Common myeloid progenitor, CD34-positive (primary cell): ENCODE results near the gene AFAP1L2.
A peak's percentile ranks its signal among the peaks of the same experiment; 100 is the strongest.

Source experiments
- CTCF ChIA-PET: fragments of 350-600 bp; sonication (Branson Sonifier 250); formaldehyde crosslinking; loops from one replicate; lab custom pipeline; 2021; ENCODE audit warnings: antibody characterized with exemption; lab: Charles Lee
- POLR2A ChIA-PET: fragments of 350-600 bp; sonication (Branson Sonifier 250); formaldehyde crosslinking; loops from one replicate; lab custom pipeline; 2021; ENCODE audit warnings: antibody characterized with exemption; lab: Charles Lee
- DNase-seq, 3 donors: peaks; one replicate each; pipeline versions ENCODE4 v3.0.0 to v3.0.0-alpha.2; 2013
- H3K27ac ChIP-seq, 2 experiments: 1 replicate in 1 of 2; 2 replicates in 1 of 2; pipeline ENCODE4 v1.7.0; 2013; ENCODE audit warnings: inconsistent platforms in 2 of 2, low read length in 2 of 2, mild to moderate bottlenecking in 2 of 2, low read depth in 1 of 2, moderate library complexity in 1 of 2; ENCODE audit not compliant: severe bottlenecking in 2 of 2, insufficient read depth in 1 of 2, poor library complexity in 1 of 2
- H3K27me3 ChIP-seq, 5 experiments: replicated peaks in 2 of 5; 1 replicate in 3 of 5; 2 replicates in 2 of 5; pipeline versions ENCODE4 v1.6.1 to v1.7.0; 2013; ENCODE audit warnings: low read length in 4 of 5, mild to moderate bottlenecking in 2 of 5, moderate library complexity in 2 of 5, inconsistent platforms in 1 of 5; ENCODE audit not compliant: insufficient read depth in 5 of 5, control insufficient read depth in 4 of 5
- H3K36me3 ChIP-seq, 4 experiments: 1 replicate in 2 of 4; 2 replicates in 2 of 4; pipeline versions ENCODE4 v1.6.1 to v1.7.0; 2013; ENCODE audit warnings: low read length in 3 of 4, control low read depth in 1 of 4, mild to moderate bottlenecking in 1 of 4; ENCODE audit not compliant: control insufficient read depth in 4 of 4, insufficient read depth in 4 of 4
- H3K4me1 ChIP-seq, 4 experiments: 1 replicate in 3 of 4; 2 replicates in 1 of 4; pipeline versions ENCODE4 v1.6.1 to v1.7.1; 2013; ENCODE audit warnings: low read length in 3 of 4, mild to moderate bottlenecking in 3 of 4, control low read depth in 1 of 4, inconsistent platforms in 1 of 4, moderate library complexity in 1 of 4; ENCODE audit not compliant: control insufficient read depth in 4 of 4, insufficient read depth in 4 of 4; ENCODE audit errors: control extremely low read depth in 1 of 4
- H3K4me3 ChIP-seq, 7 experiments: 1 replicate in 4 of 7; 2 replicates in 3 of 7; pipeline versions ENCODE4 v1.5.1 to v1.7.0; 2013; ENCODE audit warnings: mild to moderate bottlenecking in 7 of 7, low read length in 6 of 7, moderate library complexity in 6 of 7, inconsistent platforms in 2 of 7, low read depth in 2 of 7, control low read depth in 1 of 7; ENCODE audit not compliant: insufficient read depth in 4 of 7, control insufficient read depth in 1 of 7; ENCODE audit errors: extremely low read depth in 1 of 7
- H3K9me3 ChIP-seq, 5 experiments: 1 replicate in 4 of 5; 2 replicates in 1 of 5; pipeline versions ENCODE4 v1.6.1 to v1.7.1; 2013; ENCODE audit warnings: low read length in 4 of 5, mild to moderate bottlenecking in 2 of 5, inconsistent platforms in 1 of 5, low read depth in 1 of 5, moderate library complexity in 1 of 5; ENCODE audit not compliant: control insufficient read depth in 4 of 5, insufficient read depth in 2 of 5; ENCODE audit errors: control extremely low read depth in 1 of 5
- WGBS: methylation state at CpG from one replicate; pipeline ENCODE4 v1.1.5; 2013; ENCODE audit not compliant: insufficient coverage; 5-methylcytosine and 5-hydroxymethylcytosine counted together

The AFAP1L2 gene

GRCh38 chr10:114402233-114402632 lies 2.1 kb downstream of the AFAP1L2 start:
- Histone ChIP-seq H3K36me3 (no peaks in the 10 kb centered on the region), H3K27me3 (peaks cover 0 to 63% (median 38%) of the 10 kb centered on the region in 5 experiments), H3K9me3 (no peaks in the 10 kb centered on the region), H3K4me3 (no peak overlapping the region), H3K4me1 (peaks cover 3 to 29% (median 25%) of the 10 kb centered on the region in 4 experiments), H3K27ac (no peak overlapping the region)
- WGBS, result 83% methylated on average over 2 of the region's 2 CpGs
- ChIA-PET CTCF (interaction anchor here (1.2 to 1.3 kb wide), 2 partner anchors 11 to 13 kb away, joined by 3 read pairs; no protein-coding TSS in a partner anchor), POLR2A (interaction anchor here (0.6 kb wide), 1 partner anchor 1302 kb away, joined by 3 read pairs; no protein-coding TSS in a partner anchor)
- no peak for DNase-seq

- H3K27me3 ChIP-seq, result peaks cover 0 to 63% (median 38%) of the 10 kb centered on the region in 5 experiments
- H3K27ac ChIP-seq, result no peak overlapping the region
- POLR2A ChIA-PET, result interaction anchor here (0.9 kb wide), 1 partner anchor 12 kb away, joined by 4 read pairs; no protein-coding TSS in a partner anchor
- no peak for DNase-seq
- WGBS, result 93% methylated on average over 2 of the region's 7 CpGs
- no peaks in the 10 kb centered on the region for H3K36me3 ChIP-seq
- no peaks in the 10 kb centered on the region for H3K9me3 ChIP-seq
- H3K4me1 ChIP-seq, result peaks cover 3 to 29% (median 25%) of the 10 kb centered on the region in 4 experiments
- CTCF ChIA-PET, result interaction anchor here (1.2 kb wide), 1 partner anchor 12 kb away, joined by 3 read pairs; no protein-coding TSS in a partner anchor
- H3K4me3 ChIP-seq, result no peak overlapping the region
Measured at GRCh38 chr10:114401195-114401791, 3.0 kb downstream of the AFAP1L2 start.

DNA sequence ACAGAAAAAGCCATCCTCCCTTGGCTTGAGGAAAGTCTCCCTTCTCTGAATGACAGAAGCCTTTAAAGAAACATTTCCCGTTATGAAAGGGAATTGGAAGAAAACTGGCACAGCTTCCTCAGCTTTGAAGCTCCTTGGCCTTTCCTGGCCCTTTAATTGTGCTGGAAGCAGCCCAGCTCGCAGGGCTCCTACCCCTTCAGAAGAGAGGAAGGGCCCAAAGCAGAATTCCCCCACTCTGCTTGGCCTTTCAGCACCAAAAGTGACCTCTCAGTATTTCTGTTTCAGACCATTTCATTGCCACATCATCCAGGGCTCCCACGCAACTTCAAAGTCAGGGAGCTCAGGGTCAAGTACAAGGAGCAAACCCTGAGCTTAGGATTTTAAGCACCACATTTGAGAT lies 4.2 kb downstream of the AFAP1L2 start:
- peaks cover 3 to 35% (median 28%) of the 10 kb centered on the region in 4 experiments for H3K4me1 ChIP-seq
- no peak overlapping the region for H3K4me3 ChIP-seq
- WGBS, result 100% methylated on average over 2 of the region's 3 CpGs
- no peaks in the 10 kb centered on the region for H3K36me3 ChIP-seq
- ChIA-PET POLR2A (interaction anchor here (0.9 kb wide), 1 partner anchor 11 kb away, joined by 4 read pairs; no protein-coding TSS in a partner anchor), CTCF (no interaction called here)
- no peak overlapping the region for H3K27ac ChIP-seq
- DNase-seq, result no peak
- H3K9me3 ChIP-seq, result no peaks in the 10 kb centered on the region
- peaks cover 0 to 52% (median 31%) of the 10 kb centered on the region in 5 experiments for H3K27me3 ChIP-seq

- WGBS, result 98% methylated on average over 6 of the region's 6 CpGs
- no peaks in the 10 kb centered on the region for H3K9me3 ChIP-seq
- CTCF ChIA-PET, result interaction anchor here (1.6 kb wide), 1 partner anchor 38 kb away, joined by 5 read pairs; no protein-coding TSS in a partner anchor
- H3K27ac ChIP-seq, result no peak overlapping the region
- no peak for DNase-seq
- H3K36me3 ChIP-seq, result no peaks in the 10 kb centered on the region
- H3K27me3 ChIP-seq, result peaks cover 0 to 47% (median 28%) of the 10 kb centered on the region in 5 experiments
- H3K4me1 ChIP-seq, result peaks cover 3 to 35% (median 27%) of the 10 kb centered on the region in 4 experiments
- no peak overlapping the region for H3K4me3 ChIP-seq
- POLR2A ChIA-PET, result no interaction called here
Measured at GRCh38 chr10:114399576-114399975, 4.7 kb downstream of the AFAP1L2 start.

DNA sequence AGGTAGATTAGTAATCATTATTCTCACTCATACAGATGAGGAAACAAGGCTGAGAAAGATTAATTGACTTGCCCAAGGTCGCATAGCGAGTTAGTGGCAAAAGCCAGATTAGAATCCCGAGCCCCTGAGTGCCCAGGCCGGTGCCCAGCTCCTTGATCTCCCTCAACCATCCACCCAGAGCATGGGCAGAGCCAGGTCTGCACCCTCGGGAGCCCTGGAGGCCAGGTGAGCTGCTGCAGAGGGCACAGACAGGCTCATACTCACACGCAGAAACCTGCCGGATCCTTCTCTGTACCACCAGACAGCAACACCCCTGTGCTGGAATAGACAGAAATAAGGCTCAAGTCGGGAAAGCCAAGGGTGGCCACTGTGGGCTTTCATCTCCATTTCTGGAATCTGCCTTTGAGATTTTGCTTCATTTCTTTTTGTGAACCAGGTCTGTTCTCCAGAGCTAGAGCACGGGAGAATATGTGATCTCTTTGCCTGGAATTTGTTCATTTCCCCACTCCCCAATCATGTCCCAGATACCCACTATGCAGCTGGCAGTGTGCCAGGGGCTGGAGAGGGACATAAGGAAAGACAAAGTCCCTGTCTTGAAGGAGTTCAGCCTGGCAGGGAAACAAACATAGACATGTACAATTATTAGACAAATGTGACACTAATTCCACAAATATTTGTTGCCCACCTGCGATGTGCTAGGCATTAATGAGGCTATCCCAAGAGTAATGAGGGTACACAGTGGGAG lies 5.5 kb downstream of the AFAP1L2 start:
- ChIA-PET POLR2A (no interaction called here), CTCF (interaction anchor here (1.0 to 2.5 kb wide), 3 partner anchors 10 to 95 kb away, joined by 3 to 12 read pairs (median 5); no protein-coding TSS in a partner anchor)
- H3K9me3 ChIP-seq, result no peaks in the 10 kb centered on the region
- H3K27ac ChIP-seq, result no peak overlapping the region
- WGBS, result 96% methylated on average over 9 of the region's 10 CpGs
- peaks cover 3 to 32% (median 19%) of the 10 kb centered on the region in 4 experiments for H3K4me1 ChIP-seq
- peaks cover 0 to 39% (median 23%) of the 10 kb centered on the region in 5 experiments for H3K27me3 ChIP-seq
- no peak for DNase-seq
- no peaks in the 10 kb centered on the region for H3K36me3 ChIP-seq
- no peak overlapping the region for H3K4me3 ChIP-seq

GRCh38 chr10:114397651-114398145 lies 6.6 kb downstream of the AFAP1L2 start:
- no peaks in the 10 kb centered on the region for H3K9me3 ChIP-seq
- H3K4me3 ChIP-seq, result no peak overlapping the region
- H3K4me1 ChIP-seq, result peaks cover 3 to 31% (median 15%) of the 10 kb centered on the region in 4 experiments
- WGBS, result 79% methylated on average over 2 of the region's 6 CpGs
- CTCF ChIA-PET, result interaction anchor here (1.0 to 2.5 kb wide), 5 partner anchors 11 to 94 kb away, joined by 3 to 12 read pairs (median 4); no protein-coding TSS in a partner anchor
- peaks cover 0 to 28% (median 14%) of the 10 kb centered on the region in 5 experiments for H3K27me3 ChIP-seq
- POLR2A ChIA-PET, result no interaction called here
- H3K36me3 ChIP-seq, result no peaks in the 10 kb centered on the region
- peak in 1 of 3 donors; percentile 27 for DNase-seq
- no peak overlapping the region for H3K27ac ChIP-seq
